GM19397 (cell line): ENCODE results near the gene NSUN2.
"Not testable (repeated sequence)": the region's sequence is repeated elsewhere in the genome, so short reads cannot be mapped to it uniquely, and the experiment has no call there.

Experiments used
- ATAC-seq: cut with Tn5 transposase; IDR thresholded peaks from one replicate; pipeline ENCODE4 v1.9.1; 2021; ENCODE audit warnings: mild to moderate bottlenecking, moderate library complexity; ENCODE audit not compliant: unreplicated experiment

NSUN2 gene

GRCh38 chr5:6645571-6646362 is 12.9 kb upstream of the NSUN2 start:
- not testable (repeated sequence) for ATAC-seq

GRCh38 chr5:6644794-6645241 is 12.0 kb upstream of the NSUN2 start:
- no peak for ATAC-seq

GRCh38 chr5:6642655-6643054 is 9.8 kb upstream of the NSUN2 start:
- no peak for ATAC-seq

GRCh38 chr5:6638236-6638635 is 5.4 kb upstream of the NSUN2 start:
- ATAC-seq, result no peak

- no peak for ATAC-seq
Measured at GRCh38 chr5:6637590-6637989, 4.7 kb upstream of the NSUN2 start.

- no peak for ATAC-seq
Measured at GRCh38 chr5:6637022-6637421, 4.2 kb upstream of the NSUN2 start.

GRCh38 chr5:6636293-6636692 is 3.4 kb upstream of the NSUN2 start:
- ATAC-seq, result no peak

GRCh38 chr5:6634788-6635430 is 2.1 kb upstream of the NSUN2 start:
- ATAC-seq, result no peak

- ATAC-seq, result no peak
Measured at GRCh38 chr5:6634306-6634705, 1.5 kb upstream of the NSUN2 start.

- ATAC-seq, result peak; percentile 51
Measured at GRCh38 chr5:6633469-6634245, 813 bp upstream of the NSUN2 start.

GRCh38 chr5:6632324-6632887 is 438 bp downstream of the NSUN2 start:
- ATAC-seq, result peak; percentile 30

- ATAC-seq, result no peak
Measured at GRCh38 chr5:6631441-6631840, 1.4 kb downstream of the NSUN2 start.

- no peak for ATAC-seq
Measured at GRCh38 chr5:6626508-6626907, 6.3 kb downstream of the NSUN2 start.

- ATAC-seq, result no peak
Measured at GRCh38 chr5:6623941-6624340, 8.9 kb downstream of the NSUN2 start.

GRCh38 chr5:6623228-6623627 is 9.6 kb downstream of the NSUN2 start:
- no peak for ATAC-seq

- ATAC-seq, result no peak
Measured at GRCh38 chr5:6616632-6617031, 16.2 kb downstream of the NSUN2 start.

- ATAC-seq, result no peak
Measured at GRCh38 chr5:6615034-6615815, 17.6 kb downstream of the NSUN2 start.

GRCh38 chr5:6611334-6612256 is 21.2 kb downstream of the NSUN2 start:
- no peak for ATAC-seq

GRCh38 chr5:6608016-6608415 is 24.8 kb downstream of the NSUN2 start:
- ATAC-seq, result no peak

- ATAC-seq, result no peak
Measured at GRCh38 chr5:6607559-6607936, 25.3 kb downstream of the NSUN2 start.
